Measurements from ENCODE around the gene SLC25A13.

GRCh38 chr7:96216373-96216772, 105.5 kb downstream of the SLC25A13 start:
- TF ChIP-seq, protein P1, sequence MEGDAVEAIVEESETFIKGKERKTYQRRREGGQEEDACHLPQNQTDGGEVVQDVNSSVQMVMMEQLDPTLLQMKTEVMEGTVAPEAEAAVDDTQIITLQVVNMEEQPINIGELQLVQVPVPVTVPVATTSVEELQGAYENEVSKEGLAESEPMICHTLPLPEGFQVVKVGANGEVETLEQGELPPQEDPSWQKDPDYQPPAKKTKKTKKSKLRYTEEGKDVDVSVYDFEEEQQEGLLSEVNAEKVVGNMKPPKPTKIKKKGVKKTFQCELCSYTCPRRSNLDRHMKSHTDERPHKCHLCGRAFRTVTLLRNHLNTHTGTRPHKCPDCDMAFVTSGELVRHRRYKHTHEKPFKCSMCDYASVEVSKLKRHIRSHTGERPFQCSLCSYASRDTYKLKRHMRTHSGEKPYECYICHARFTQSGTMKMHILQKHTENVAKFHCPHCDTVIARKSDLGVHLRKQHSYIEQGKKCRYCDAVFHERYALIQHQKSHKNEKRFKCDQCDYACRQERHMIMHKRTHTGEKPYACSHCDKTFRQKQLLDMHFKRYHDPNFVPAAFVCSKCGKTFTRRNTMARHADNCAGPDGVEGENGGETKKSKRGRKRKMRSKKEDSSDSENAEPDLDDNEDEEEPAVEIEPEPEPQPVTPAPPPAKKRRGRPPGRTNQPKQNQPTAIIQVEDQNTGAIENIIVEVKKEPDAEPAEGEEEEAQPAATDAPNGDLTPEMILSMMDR (conservative IDR thresholded peaks at IDR 0.05), result no peak
- TF ChIP-seq EZH2 (IDR thresholded peaks at IDR 0.05; ENCODE audit: low read depth), result no peak

Measured in PC-9 (cell line).